CD4-positive, CD25-positive, alpha-beta regulatory T cell (primary cell): ENCODE results near the gene PCDHB1. TPM values are rescaled to one million over a fixed set of nuclear protein-coding genes. Genes with fewer than 3 reads are reported as not detected.
"Not testable (repeated sequence)": the region's sequence is repeated elsewhere in the genome, so short reads cannot be mapped to it uniquely, and the experiment has no call there.

Source experiments
- ATAC-seq, 2 donors: fragments of 150-1000 bp; cut with Tn5 transposase; one replicate each; pipeline ENCODE4 v1.10.0; 2021; ENCODE audit warnings: low read depth in 2 of 2, moderate number of reproducible peaks in 2 of 2, moderate library complexity in 1 of 2
- DNase-seq, 3 donors: peaks; one replicate each; pipeline versions ENCODE4 v3.0.0 to v3.0.0-alpha.2; 2012 to 2022; ENCODE audit warnings: mixed read lengths in 1 of 3
- H3K27ac ChIP-seq: one replicate; pipeline ENCODE4 v1.7.0; 2013; ENCODE audit warnings: mild to moderate bottlenecking, low read length; ENCODE audit not compliant: insufficient read depth, poor library complexity, severe bottlenecking
- H3K27me3 ChIP-seq: one replicate; pipeline ENCODE4 v1.7.0; 2013; ENCODE audit warnings: low read length; ENCODE audit not compliant: control insufficient read depth, insufficient read depth
- H3K36me3 ChIP-seq: one replicate; pipeline ENCODE4 v1.7.0; 2013; ENCODE audit warnings: mild to moderate bottlenecking, low read length, moderate library complexity; ENCODE audit not compliant: control insufficient read depth, insufficient read depth
- H3K4me1 ChIP-seq: 2 replicates; pipeline ENCODE4 v1.7.0; 2013; ENCODE audit warnings: mild to moderate bottlenecking, low read length; ENCODE audit not compliant: insufficient read depth, control insufficient read depth, poor library complexity, severe bottlenecking
- H3K4me3 ChIP-seq: one replicate; pipeline ENCODE4 v1.7.0; 2013; ENCODE audit warnings: low read depth, mild to moderate bottlenecking, low read length, moderate library complexity
- H3K9me3 ChIP-seq, 2 experiments: 1 replicate in 1 of 2; 2 replicates in 1 of 2; pipeline ENCODE4 v1.7.0; 2013; ENCODE audit warnings: low read length in 2 of 2, mild to moderate bottlenecking in 1 of 2, moderate library complexity in 1 of 2; ENCODE audit not compliant: control insufficient read depth in 2 of 2
- H3K27ac Mint-ChIP-seq, 3 donors: one replicate each; pipeline ENCODE4 v1.8.0; 2020 to 2022; ENCODE audit warnings: mild to moderate bottlenecking in 3 of 3, mixed read lengths in 3 of 3, moderate library complexity in 2 of 3
- H3K27me3 Mint-ChIP-seq: one replicate; pipeline ENCODE4 v1.8.0; 2022; ENCODE audit warnings: mild to moderate bottlenecking, mixed read lengths
- H3K36me3 Mint-ChIP-seq: one replicate; pipeline ENCODE4 v1.8.0; 2020; ENCODE audit warnings: mixed read lengths
- H3K4me1 Mint-ChIP-seq, 4 donors: one replicate each; pipeline ENCODE4 v1.8.0; 2020 to 2022; ENCODE audit warnings: mixed read lengths in 4 of 4, mild to moderate bottlenecking in 1 of 4
- H3K4me3 Mint-ChIP-seq, 4 donors: one replicate each; pipeline ENCODE4 v1.8.0; 2020 to 2022; ENCODE audit warnings: mild to moderate bottlenecking in 4 of 4, mixed read lengths in 4 of 4, moderate library complexity in 3 of 4
- H3K9me3 Mint-ChIP-seq, 7 donors: one replicate each; pipeline ENCODE4 v1.8.0; 2020 to 2022; ENCODE audit warnings: mixed read lengths in 7 of 7, mild to moderate bottlenecking in 3 of 7, moderate library complexity in 2 of 7
- polyA plus RNA-seq, 4 donors: library from polyadenylated mRNA; unstranded; fragments of 300-500 nt; fragmentation: Illumina TruSeq; gene quantifications; one replicate each; pipeline ENCODE4 v1.2.3, GENCODE V29; 2021
- total RNA-seq: library from RNA; stranded (reverse); gene quantifications from one replicate; pipeline ENCODE4 v1.2.3, GENCODE V29; 2022

The PCDHB1 gene
- total and polyA plus RNA-seq, 5 donors from 2014 or later: not detected

GRCh38 chr5:141084487-141084989 is 33.4 kb downstream of the PCDHB1 start:
- no peaks in the 10 kb centered on the region for H3K4me1 ChIP-seq
- H3K27me3 ChIP-seq: no peaks in the 10 kb centered on the region
- peak overlapping the region; percentile 9 to 87 (median 82) for H3K4me3 Mint-ChIP-seq
- peak overlapping the region; percentile 33 for H3K4me3 ChIP-seq
- H3K36me3 ChIP-seq: no peaks in the 10 kb centered on the region
- peak in 2 of 3 donors; percentile 25 to 37 for DNase-seq
- peak overlapping the region in 1 of 3 donors; percentile 84 for H3K27ac Mint-ChIP-seq
- no peak overlapping the region for H3K27ac ChIP-seq
- H3K4me1 Mint-ChIP-seq: peaks cover 0 to 10% (median 5%) of the 10 kb centered on the region in 4 donors
- H3K9me3 Mint-ChIP-seq: peaks cover 0 to 11% (median 5%) of the 10 kb centered on the region in 7 donors
- H3K36me3 Mint-ChIP-seq: no peaks in the 10 kb centered on the region
- H3K9me3 ChIP-seq: peaks cover 0 to 7% of the 10 kb centered on the region in 2 experiments
- H3K27me3 Mint-ChIP-seq: peaks cover 21% of the 10 kb centered on the region
- peak in 1 of 2 donors; percentile 37 for ATAC-seq

- no peaks in the 10 kb centered on the region for H3K36me3 Mint-ChIP-seq
- Histone ChIP-seq H3K4me1 (no peaks in the 10 kb centered on the region), H3K27ac (no peak within 1 kb of the TSS), H3K36me3 (no peaks in the 10 kb centered on the region), H3K4me3 (no peak within 1 kb of the TSS), H3K27me3 (no peaks in the 10 kb centered on the region), H3K9me3 (peaks cover 8 to 10% of the 10 kb centered on the region in 2 experiments)
- H3K27ac Mint-ChIP-seq: no peak within 1 kb of the TSS
- H3K9me3 Mint-ChIP-seq: peaks cover 0 to 22% (median 8%) of the 10 kb centered on the region in 7 donors
- peak within 1 kb of the TSS in 1 of 4 donors; percentile 14 for H3K4me3 Mint-ChIP-seq
- peaks cover 25% of the 10 kb centered on the region for H3K27me3 Mint-ChIP-seq
- DNase-seq (no peak), ATAC-seq (no peak)
- H3K4me1 Mint-ChIP-seq: no peaks in the 10 kb centered on the region
These were observed 43.5 kb downstream of the PCDHB1 start, which contains the start of gene PCDHB2 for GRCh38 chr5:141094481-141095262. TSS of gene PCDHB2 (plus strand) at chr5:141094615. CDS start at chr5:141094791, 176 bp downstream.

GRCh38 chr5:141095263-141095641 is 44.1 kb downstream of the PCDHB1 start:
- H3K27me3 Mint-ChIP-seq: peaks cover 30% of the 10 kb centered on the region
- H3K27ac Mint-ChIP-seq: no peak overlapping the region
- Histone ChIP-seq H3K36me3 (no peaks in the 10 kb centered on the region), H3K27ac (no peak overlapping the region), H3K4me3 (no peak overlapping the region), H3K9me3 (peaks cover 8 to 11% of the 10 kb centered on the region in 2 experiments), H3K27me3 (no peaks in the 10 kb centered on the region), H3K4me1 (no peaks in the 10 kb centered on the region)
- no peaks in the 10 kb centered on the region for H3K4me1 Mint-ChIP-seq
- DNase-seq (no peak), ATAC-seq (no peak)
- no peaks in the 10 kb centered on the region for H3K36me3 Mint-ChIP-seq
- no peak overlapping the region for H3K4me3 Mint-ChIP-seq
- peaks cover 0 to 22% (median 10%) of the 10 kb centered on the region in 7 donors for H3K9me3 Mint-ChIP-seq

- H3K36me3 ChIP-seq, ATAC-seq, H3K36me3 Mint-ChIP-seq, H3K4me1 Mint-ChIP-seq, H3K4me1 ChIP-seq, H3K4me3 Mint-ChIP-seq, H3K4me3 ChIP-seq, H3K27ac Mint-ChIP-seq, DNase-seq, H3K27me3 ChIP-seq, H3K27ac ChIP-seq: not testable (repeated sequence)
- peaks cover 11 to 18% of the 10 kb centered on the region in 2 experiments for H3K9me3 ChIP-seq
- Mint-ChIP-seq H3K27me3 (peaks cover 30% of the 10 kb centered on the region), H3K9me3 (peaks cover 4 to 25% (median 13%) of the 10 kb centered on the region in 7 donors)
These were observed 45.0 kb downstream of the PCDHB1 start for GRCh38 chr5:141096181-141096580.

- not testable (repeated sequence) for H3K4me1 Mint-ChIP-seq, DNase-seq, ATAC-seq, H3K4me3 Mint-ChIP-seq, H3K27ac Mint-ChIP-seq, H3K36me3 ChIP-seq, H3K4me3 ChIP-seq, H3K36me3 Mint-ChIP-seq, H3K4me1 ChIP-seq, H3K27ac ChIP-seq, H3K27me3 ChIP-seq
- Mint-ChIP-seq H3K27me3 (peaks cover 30% of the 10 kb centered on the region), H3K9me3 (peaks cover 4 to 29% (median 13%) of the 10 kb centered on the region in 7 donors)
- peaks cover 11 to 20% of the 10 kb centered on the region in 2 experiments for H3K9me3 ChIP-seq
These were observed 45.4 kb downstream of the PCDHB1 start for GRCh38 chr5:141096586-141096985.

- Histone ChIP-seq H3K9me3 (peaks cover 3 to 11% of the 10 kb centered on the region in 2 experiments), H3K36me3 (no peaks in the 10 kb centered on the region), H3K4me1 (no peaks in the 10 kb centered on the region), H3K4me3 (no peak within 1 kb of the TSS), H3K27ac (no peak within 1 kb of the TSS), H3K27me3 (no peaks in the 10 kb centered on the region)
- H3K4me1 Mint-ChIP-seq: no peaks in the 10 kb centered on the region
- H3K9me3 Mint-ChIP-seq: peaks cover 0 to 17% (median 12%) of the 10 kb centered on the region in 7 donors
- H3K36me3 Mint-ChIP-seq: no peaks in the 10 kb centered on the region
- DNase-seq (peak in 1 of 3 donors; percentile 26), ATAC-seq (no peak)
- H3K27me3 Mint-ChIP-seq: peaks cover 10% of the 10 kb centered on the region
- H3K4me3 Mint-ChIP-seq: no peak within 1 kb of the TSS
- H3K27ac Mint-ChIP-seq: no peak within 1 kb of the TSS
These were observed 49.1 kb downstream of the PCDHB1 start, which contains the start of gene PCDHB3 for GRCh38 chr5:141100243-141100805. TSS of gene PCDHB3 (plus strand) at chr5:141100473. CDS start at chr5:141100650, 177 bp downstream.

GRCh38 chr5:141101059-141101458 is 49.9 kb downstream of the PCDHB1 start:
- H3K27me3 ChIP-seq: no peaks in the 10 kb centered on the region
- ATAC-seq: no peak
- Mint-ChIP-seq H3K4me3 (no peak overlapping the region), H3K36me3 (no peaks in the 10 kb centered on the region), H3K4me1 (no peaks in the 10 kb centered on the region), H3K27me3 (peaks cover 10% of the 10 kb centered on the region), H3K27ac (no peak overlapping the region), H3K9me3 (peaks cover 0 to 16% (median 12%) of the 10 kb centered on the region in 7 donors)
- H3K4me3 ChIP-seq: no peak overlapping the region
- peaks cover 3 to 9% of the 10 kb centered on the region in 2 experiments for H3K9me3 ChIP-seq
- H3K27ac ChIP-seq: no peak overlapping the region
- H3K36me3 ChIP-seq: no peaks in the 10 kb centered on the region
- no peak for DNase-seq
- H3K4me1 ChIP-seq: no peaks in the 10 kb centered on the region
